Muscle of leg (tissue), 11 donors: ENCODE measurements around the gene FOXA3. TPM values are rescaled to one million over a fixed set of nuclear protein-coding genes. Genes with fewer than 3 reads are reported as not detected.

Experiments used
- DNase-seq: peaks from one replicate; pipeline ENCODE4 v3.0.0; 2013
- H3K27ac ChIP-seq: one replicate; pipeline ENCODE4 v1.5.1; 2013; ENCODE audit warnings: mild to moderate bottlenecking, low read length, control low read depth
- H3K27me3 ChIP-seq: one replicate; pipeline ENCODE4 v1.6.1; 2013; ENCODE audit warnings: low read length; ENCODE audit not compliant: control insufficient read depth, insufficient read depth
- H3K36me3 ChIP-seq: one replicate; pipeline ENCODE4 v1.6.1; 2013; ENCODE audit warnings: low read length; ENCODE audit not compliant: control insufficient read depth, insufficient read depth
- H3K4me1 ChIP-seq: one replicate; pipeline ENCODE4 v1.6.1; 2013; ENCODE audit warnings: low read length; ENCODE audit not compliant: control insufficient read depth, insufficient read depth
- H3K4me3 ChIP-seq: one replicate; pipeline ENCODE4 v1.5.1; 2013; ENCODE audit warnings: low read length, control low read depth
- H3K9me3 ChIP-seq: replicated peaks from 2 replicates; pipeline ENCODE4 v1.6.1; 2013; ENCODE audit warnings: low read depth, low read length; ENCODE audit not compliant: control insufficient read depth
- WGBS: methylation state at CpG from one replicate; pipeline ENCODE4 v1.1.5; 2013; ENCODE audit warnings: missing lambda C conversion rate; ENCODE audit not compliant: insufficient coverage; 5-methylcytosine and 5-hydroxymethylcytosine counted together
- polyA plus RNA-seq, 8 donors: library from polyadenylated mRNA; unstranded; fragments of 120-200 nt; gene quantifications; one replicate each; pipeline versions ENCODE4 v1.2.1 to v1.2.3, GENCODE V29; 2013; ENCODE audit warnings: inconsistent platforms in 1 of 8, low replicate concordance in 1 of 8; ENCODE audit not compliant: insufficient read length in 8 of 8, insufficient read depth in 1 of 8
- total RNA-seq: library from RNA; stranded (reverse); fragments of 120-200 nt; gene quantifications from one replicate; pipeline ENCODE4 v1.2.4, GENCODE V29; 2013

The FOXA3 gene
- total and polyA plus RNA-seq, 9 donors, result 0.09 to 0.41 (median 0.12) TPM; not detected in 6

DNA sequence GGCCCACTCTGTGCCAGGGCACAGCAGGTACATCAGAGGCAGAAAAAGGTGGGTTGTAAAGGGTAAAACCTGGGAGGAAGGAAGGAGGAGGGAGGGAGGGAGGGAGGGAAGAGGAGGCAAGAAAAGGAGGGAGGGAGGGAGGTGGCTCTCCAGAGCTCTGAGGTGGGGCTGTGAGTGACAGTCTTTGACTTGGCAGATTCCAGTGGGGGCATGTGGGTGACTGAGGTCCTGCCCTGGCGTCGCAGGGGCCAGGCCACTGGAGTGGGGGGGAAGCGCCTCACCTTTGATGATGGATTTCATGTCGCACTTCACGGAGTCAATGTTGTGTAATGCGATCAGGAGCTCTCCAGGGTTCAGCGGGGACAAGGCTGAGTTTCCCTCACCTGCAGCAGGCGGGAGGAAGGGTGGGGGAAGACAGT is 43.0 kb upstream of the FOXA3 start:
- no peaks in the 10 kb centered on the region for H3K27me3 ChIP-seq
- 64% methylated on average over 8 of the region's 8 CpGs for WGBS
- DNase-seq, result no peak
- H3K9me3 ChIP-seq, result no peaks in the 10 kb centered on the region
- H3K4me3 ChIP-seq, result no peak overlapping the region
- peaks cover 69% of the 10 kb centered on the region for H3K36me3 ChIP-seq
- no peak overlapping the region for H3K27ac ChIP-seq
- H3K4me1 ChIP-seq, result peaks cover 15% of the 10 kb centered on the region

DNA sequence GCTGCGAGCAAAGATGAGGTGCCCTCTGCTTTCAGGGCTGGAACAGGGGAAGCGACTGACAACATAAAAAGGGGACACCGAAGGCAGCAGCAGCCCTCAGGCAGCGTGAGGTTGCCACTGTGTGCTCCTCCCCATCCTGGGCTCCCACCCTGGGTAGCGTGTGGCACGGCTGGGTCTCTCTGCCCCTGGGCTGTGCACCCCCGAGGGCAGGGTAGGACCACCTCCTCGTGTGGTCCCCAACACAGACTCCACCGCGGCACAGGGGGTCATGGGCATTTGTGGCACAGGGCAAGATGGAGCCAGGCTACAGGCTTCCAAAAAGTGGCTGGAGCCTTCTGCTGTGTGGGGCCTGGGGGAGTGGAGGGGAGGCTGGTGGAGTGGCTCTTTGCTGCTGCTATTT is 42.6 kb upstream of the FOXA3 start:
- WGBS, result 83% methylated on average over 10 of the region's 10 CpGs
- DNase-seq, result no peak
- Histone ChIP-seq H3K27ac (no peak overlapping the region), H3K4me1 (peaks cover 11% of the 10 kb centered on the region), H3K27me3 (no peaks in the 10 kb centered on the region), H3K36me3 (peaks cover 74% of the 10 kb centered on the region), H3K9me3 (no peaks in the 10 kb centered on the region), H3K4me3 (no peak overlapping the region)

DNA sequence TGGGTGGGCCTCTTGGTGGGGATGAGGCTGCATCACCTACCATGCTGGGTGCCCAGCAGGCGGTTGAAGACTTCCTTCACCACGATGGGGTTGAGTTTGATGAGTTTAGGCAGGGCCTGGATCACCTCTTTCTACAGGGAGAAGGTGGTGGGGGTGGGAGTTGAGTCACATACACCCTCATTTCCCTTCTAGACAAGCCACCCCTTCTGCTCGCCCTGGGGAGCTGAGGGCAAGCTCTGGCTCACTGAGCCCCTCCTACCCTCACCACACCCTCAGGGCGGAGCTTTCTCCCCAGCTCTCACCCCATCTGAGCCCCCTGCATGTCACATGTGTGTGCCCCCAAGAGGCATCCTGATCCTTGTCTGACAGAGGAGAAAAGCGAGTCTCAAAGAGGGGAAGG is 41.4 kb upstream of the FOXA3 start:
- peaks cover 84% of the 10 kb centered on the region for H3K36me3 ChIP-seq
- DNase-seq, result no peak
- peaks cover 6% of the 10 kb centered on the region for H3K4me1 ChIP-seq
- WGBS, result 100% methylated on average over 1 of the region's 5 CpGs
- H3K27me3 ChIP-seq, result no peaks in the 10 kb centered on the region
- H3K27ac ChIP-seq, result no peak overlapping the region
- no peak overlapping the region for H3K4me3 ChIP-seq
- no peaks in the 10 kb centered on the region for H3K9me3 ChIP-seq

DNA sequence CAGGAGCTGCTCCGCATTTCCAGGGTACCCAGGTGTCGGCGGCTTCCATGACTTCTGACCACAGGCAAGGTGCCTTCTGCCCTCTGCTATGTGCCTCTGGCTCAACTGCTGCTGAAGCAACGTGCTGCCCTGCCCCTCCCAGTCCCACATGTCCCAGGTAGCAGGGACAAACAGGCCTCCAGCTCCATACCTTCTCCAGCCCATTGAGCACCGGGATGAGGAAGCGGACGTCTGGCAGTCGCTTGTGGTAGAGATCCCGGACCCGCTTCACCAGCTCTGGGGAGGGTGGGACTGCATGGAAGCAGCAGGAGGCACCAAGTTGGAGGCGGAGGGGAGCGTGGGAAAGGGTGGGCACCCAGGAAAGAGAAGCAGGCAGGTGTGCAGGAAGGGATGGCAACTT is 40.9 kb upstream of the FOXA3 start:
- DNase-seq, result no peak
- H3K4me1 ChIP-seq, result peaks cover 6% of the 10 kb centered on the region
- no peak overlapping the region for H3K27ac ChIP-seq
- no peaks in the 10 kb centered on the region for H3K9me3 ChIP-seq
- WGBS, result 89% methylated on average over 9 of the region's 12 CpGs
- no peak overlapping the region for H3K4me3 ChIP-seq
- H3K36me3 ChIP-seq, result peaks cover 88% of the 10 kb centered on the region
- no peaks in the 10 kb centered on the region for H3K27me3 ChIP-seq

DNA sequence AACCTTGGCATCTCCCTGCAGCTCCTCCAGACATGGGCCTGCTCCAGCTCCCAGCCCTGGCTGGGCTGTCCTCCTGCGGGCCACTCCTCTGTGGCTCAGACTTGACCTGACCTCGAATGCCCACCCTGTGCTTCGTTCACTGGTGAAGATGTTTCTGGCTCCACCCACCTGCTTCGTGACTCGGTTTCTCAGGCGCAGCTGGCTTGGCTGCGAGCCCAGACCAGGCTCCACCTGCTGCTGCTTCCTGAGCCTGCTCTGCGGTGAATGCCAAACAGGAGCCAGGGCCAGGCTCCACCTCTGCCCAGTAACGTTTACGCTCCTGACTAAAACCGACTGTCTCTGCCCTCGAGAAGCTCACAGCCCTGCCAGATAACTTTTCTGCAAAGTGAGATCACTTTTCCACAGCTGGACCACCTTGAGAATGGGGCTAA is 40.1 kb upstream of the FOXA3 start:
- Histone ChIP-seq H3K27ac (no peak overlapping the region), H3K4me1 (peaks cover 6% of the 10 kb centered on the region), H3K27me3 (no peaks in the 10 kb centered on the region), H3K4me3 (no peak overlapping the region), H3K36me3 (peaks cover 92% of the 10 kb centered on the region), H3K9me3 (no peaks in the 10 kb centered on the region)
- DNase-seq, result no peak
- WGBS, result 66% methylated on average over 10 of the region's 12 CpGs

DNA sequence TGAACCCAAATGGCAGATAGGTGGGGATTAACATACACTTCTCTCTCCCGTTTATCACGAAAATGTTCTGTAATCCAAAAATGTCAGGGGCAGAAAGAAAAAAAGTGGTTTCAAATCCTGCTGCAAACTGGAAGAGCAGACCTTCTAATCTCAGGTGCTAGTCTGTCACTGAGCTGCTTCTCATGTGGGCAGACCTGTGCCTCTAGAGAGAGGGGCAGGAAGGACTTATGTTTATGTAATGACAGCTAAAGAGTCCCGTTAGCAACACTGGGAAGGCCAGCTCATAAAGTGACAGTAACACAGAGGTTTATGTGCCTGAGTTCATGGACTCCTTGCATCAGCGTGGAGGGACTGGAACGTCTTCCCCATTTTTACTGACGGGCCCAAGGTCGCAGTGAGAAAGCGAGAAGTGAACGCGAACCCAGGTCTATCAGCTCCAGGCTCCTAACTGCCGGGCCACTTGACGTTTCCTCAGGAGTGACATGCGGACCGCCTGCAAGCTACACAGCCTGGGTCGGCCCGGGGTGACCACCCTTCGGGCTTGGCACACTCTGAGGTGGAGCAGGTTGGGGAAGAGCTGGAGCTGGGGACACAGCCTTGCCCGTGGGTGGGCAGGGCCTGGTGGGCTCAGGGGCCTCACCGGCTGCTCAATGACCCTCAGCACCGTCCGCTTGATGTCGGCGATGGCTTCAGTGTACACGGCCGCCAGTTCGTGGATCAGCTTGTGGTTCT is 39.4 kb upstream of the FOXA3 start:
- Histone ChIP-seq H3K4me1 (peaks cover 6% of the 10 kb centered on the region), H3K27me3 (no peaks in the 10 kb centered on the region), H3K9me3 (no peaks in the 10 kb centered on the region), H3K27ac (no peak overlapping the region), H3K4me3 (no peak overlapping the region), H3K36me3 (peaks cover 95% of the 10 kb centered on the region)
- no peak for DNase-seq
- 87% methylated on average over 24 of the region's 26 CpGs for WGBS

DNA sequence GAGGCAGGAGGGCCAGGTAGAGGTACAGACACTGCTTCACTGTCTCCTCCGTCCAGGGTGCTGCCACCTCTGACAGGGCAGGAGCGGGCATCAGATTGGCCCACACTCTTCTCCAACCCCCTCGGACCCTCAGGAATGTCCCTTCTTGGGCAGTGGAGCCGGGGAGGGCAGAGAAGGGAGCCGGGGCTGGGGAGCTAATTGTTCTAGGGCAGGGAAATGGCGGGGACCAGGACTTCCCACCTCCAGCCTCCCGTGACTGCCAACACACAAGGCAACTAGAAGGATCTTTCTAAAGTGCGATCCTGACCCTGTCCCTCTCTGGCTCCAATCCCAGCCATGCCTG is 38.9 kb upstream of the FOXA3 start:
- WGBS, result 96% methylated on average over 3 of the region's 8 CpGs
- H3K27me3 ChIP-seq, result no peaks in the 10 kb centered on the region
- H3K27ac ChIP-seq, result no peak overlapping the region
- DNase-seq, result no peak
- peaks cover 95% of the 10 kb centered on the region for H3K36me3 ChIP-seq
- no peak overlapping the region for H3K4me3 ChIP-seq
- H3K9me3 ChIP-seq, result no peaks in the 10 kb centered on the region
- peaks cover 6% of the 10 kb centered on the region for H3K4me1 ChIP-seq

DNA sequence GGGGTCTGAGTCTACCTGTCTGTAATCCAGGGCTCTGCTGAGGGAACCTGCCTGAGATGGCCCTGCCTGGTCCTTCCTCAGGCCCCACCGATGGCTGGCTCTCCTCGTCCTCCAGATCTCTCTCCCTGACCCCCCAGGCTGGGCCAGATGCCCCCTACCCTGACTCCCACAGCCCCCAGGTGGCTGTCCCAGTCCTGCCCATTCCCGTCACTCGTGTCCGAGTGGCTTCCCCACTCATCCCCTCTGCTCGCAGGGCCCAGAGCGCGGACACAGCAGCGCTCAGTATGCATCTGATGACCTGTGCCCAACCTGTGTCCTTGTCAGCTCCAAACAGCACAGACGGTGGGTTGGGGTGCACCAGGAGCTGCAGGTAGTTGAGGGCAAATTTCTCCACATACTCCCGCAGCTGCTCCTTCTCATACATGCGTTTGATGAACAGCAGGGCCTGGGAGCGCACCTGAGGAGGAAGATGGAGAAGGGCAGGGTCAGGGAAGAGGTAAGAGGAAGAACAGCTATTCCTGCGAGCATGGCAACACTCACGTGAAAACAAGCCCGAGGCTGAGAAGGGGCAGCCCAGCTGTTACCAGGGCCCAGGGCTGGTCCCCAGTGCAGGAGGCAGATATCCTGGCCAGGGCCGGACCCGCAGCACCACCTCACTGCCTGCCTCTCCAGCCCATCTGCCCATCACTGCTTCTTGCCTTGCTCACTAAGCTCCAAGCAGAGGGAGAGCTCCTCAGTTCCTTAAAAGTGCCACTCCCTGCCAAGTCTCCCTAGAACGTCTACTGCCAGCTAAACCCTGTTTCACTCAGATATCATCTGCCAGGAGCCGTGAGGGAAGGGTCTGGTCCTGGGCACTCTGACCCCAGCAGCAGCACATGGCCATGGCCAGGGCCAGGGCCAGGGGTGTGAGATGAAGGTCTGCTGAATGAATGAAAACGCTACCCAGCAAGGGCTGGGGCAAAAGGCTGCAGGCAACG is 37.9 kb upstream of the FOXA3 start:
- no peaks in the 10 kb centered on the region for H3K27me3 ChIP-seq
- H3K9me3 ChIP-seq, result no peaks in the 10 kb centered on the region
- peaks cover 91% of the 10 kb centered on the region for H3K36me3 ChIP-seq
- H3K4me3 ChIP-seq, result no peak overlapping the region
- 83% methylated on average over 21 of the region's 22 CpGs for WGBS
- no peak for DNase-seq
- H3K4me1 ChIP-seq, result peaks cover 6% of the 10 kb centered on the region
- no peak overlapping the region for H3K27ac ChIP-seq

DNA sequence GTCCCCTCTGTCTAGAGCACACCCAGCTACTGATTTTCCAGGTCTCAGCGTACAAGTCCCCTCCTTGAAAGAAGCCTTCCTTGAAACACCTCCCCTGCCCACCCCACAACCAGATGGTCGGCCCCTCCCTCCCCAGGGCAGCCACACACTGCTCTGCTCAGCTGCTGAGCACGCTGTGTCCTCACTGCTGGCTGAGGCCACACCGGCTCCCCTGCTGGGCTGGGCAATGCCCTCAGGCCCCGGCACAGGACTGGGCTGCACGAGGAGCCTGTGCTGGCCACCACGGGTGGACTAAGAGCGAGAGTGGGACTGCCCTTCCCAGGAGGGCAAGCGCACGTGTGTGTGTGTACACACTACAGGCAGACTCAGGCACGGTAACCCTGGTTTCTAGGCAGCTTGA is 37.2 kb upstream of the FOXA3 start:
- Histone ChIP-seq H3K36me3 (peaks cover 91% of the 10 kb centered on the region), H3K4me1 (peaks cover 6% of the 10 kb centered on the region), H3K9me3 (no peaks in the 10 kb centered on the region), H3K27ac (no peak overlapping the region), H3K27me3 (no peaks in the 10 kb centered on the region), H3K4me3 (no peak overlapping the region)
- WGBS, result 65% methylated on average over 9 of the region's 11 CpGs
- no peak for DNase-seq

DNA sequence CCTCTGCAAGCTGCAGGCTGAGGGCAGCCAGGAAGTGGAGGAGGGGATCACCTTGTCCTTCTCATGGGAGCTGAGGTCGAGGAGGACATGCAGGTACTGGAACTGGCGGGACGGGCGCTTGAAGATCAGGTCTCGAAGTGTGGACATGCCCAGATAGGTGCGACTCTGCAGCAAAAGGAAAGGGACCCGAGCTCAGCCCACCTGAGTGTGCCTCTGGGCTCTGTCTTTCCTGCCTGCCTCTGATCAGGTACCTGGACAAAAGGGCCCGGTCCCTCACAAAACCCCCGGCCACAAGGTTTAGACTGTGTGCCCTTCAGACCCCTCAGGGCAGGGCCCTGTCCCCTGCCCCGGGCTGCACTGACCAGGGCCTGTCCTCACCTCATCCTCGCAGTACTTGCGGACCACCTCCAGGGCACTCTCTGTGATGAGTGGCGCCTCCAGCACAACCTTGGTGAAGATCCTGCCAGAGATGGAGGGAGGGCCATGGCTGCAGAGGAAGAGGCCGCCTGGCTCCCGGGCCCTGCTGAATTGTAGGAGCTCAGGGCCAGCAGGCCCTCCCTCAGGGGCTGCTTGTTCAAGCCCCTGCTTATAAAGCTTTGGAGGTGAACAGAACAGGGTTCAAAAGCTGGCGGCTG is 36.5 kb upstream of the FOXA3 start:
- H3K27me3 ChIP-seq, result no peaks in the 10 kb centered on the region
- no peaks in the 10 kb centered on the region for H3K9me3 ChIP-seq
- WGBS, result 90% methylated on average over 15 of the region's 16 CpGs
- peaks cover 6% of the 10 kb centered on the region for H3K4me1 ChIP-seq
- no peak overlapping the region for H3K27ac ChIP-seq
- no peak for DNase-seq
- H3K36me3 ChIP-seq, result peaks cover 93% of the 10 kb centered on the region
- H3K4me3 ChIP-seq, result no peak overlapping the region
